Caco-2 (cell line): ENCODE results near the gene GIN1. TPM values are rescaled to one million over a fixed set of nuclear protein-coding genes. Genes with fewer than 3 reads are reported as not detected.
"Not testable (repeated sequence)": the region's sequence is repeated elsewhere in the genome, so short reads cannot be mapped to it uniquely, and the experiment has no call there.

ENCODE experiments used
- BruUV-seq: library from RNA; stranded (reverse); fragments of 400-500 nt; replicated peaks from 2 replicates; lab custom pipeline; 2021; lab: Mats Ljungman, UMichigan
- CTCF ChIA-PET: fragments of 300-600 bp; sonication (Branson Sonifier 250); formaldehyde crosslinking; loops from one replicate; lab custom pipeline; 2022; ENCODE audit warnings: antibody characterized with exemption; lab: Charles Lee
- POLR2A ChIA-PET: fragments of 300-600 bp; sonication (Branson Sonifier 250); formaldehyde crosslinking; loops from one replicate; lab custom pipeline; 2022; ENCODE audit warnings: antibody characterized with exemption; lab: Charles Lee
- DNase-seq, 2 experiments: peaks; one replicate each; pipeline versions ENCODE4 v3.0.0 to v3.0.0-alpha.2; 2020 to 2022
- H3K27me3 ChIP-seq: replicated peaks from 2 replicates; pipeline ENCODE4 v1.6.0; 2011; ENCODE audit warnings: low read length; ENCODE audit not compliant: control insufficient read depth, insufficient read depth
- H3K36me3 ChIP-seq: 2 replicates; pipeline ENCODE4 v1.5.1; 2011; ENCODE audit warnings: low read length; ENCODE audit not compliant: control insufficient read depth, insufficient read depth
- H3K4me1 ChIP-seq: fragments of 250-450 bp; sonication (Bioruptor Pico); 2 replicates; pipeline ENCODE4 v1.5.1; 2020; ENCODE audit warnings: mild to moderate bottlenecking
- H3K4me3 ChIP-seq: 2 replicates; pipeline ENCODE4 v1.5.1; 2011; ENCODE audit warnings: low read depth, mild to moderate bottlenecking, control low read depth, low read length
- H3K9me3 ChIP-seq: fragments of 250-450 bp; sonication (Bioruptor Pico); 2 replicates; pipeline ENCODE4 v1.5.1; 2020; ENCODE audit warnings: mild to moderate bottlenecking, moderate library complexity
- H3K27ac Mint-ChIP-seq: one replicate; pipeline ENCODE4 v1.8.0; 2022; ENCODE audit warnings: mixed read lengths; ENCODE audit not compliant: unreplicated experiment
- H3K27me3 Mint-ChIP-seq: one replicate; pipeline ENCODE4 v1.8.0; 2022; ENCODE audit warnings: mixed read lengths; ENCODE audit not compliant: insufficient read depth, unreplicated experiment
- H3K36me3 Mint-ChIP-seq: one replicate; pipeline ENCODE4 v1.8.0; 2022; ENCODE audit warnings: mild to moderate bottlenecking, mixed read lengths; ENCODE audit not compliant: insufficient read depth, unreplicated experiment
- H3K4me1 Mint-ChIP-seq: one replicate; pipeline ENCODE4 v1.8.0; 2022; ENCODE audit warnings: low read depth, mixed read lengths; ENCODE audit not compliant: unreplicated experiment
- H3K4me3 Mint-ChIP-seq: one replicate; pipeline ENCODE4 v1.8.0; 2022; ENCODE audit warnings: mild to moderate bottlenecking, moderate library complexity, mixed read lengths; ENCODE audit not compliant: unreplicated experiment
- H3K9me3 Mint-ChIP-seq: one replicate; pipeline ENCODE4 v1.8.0; 2022; ENCODE audit warnings: mixed read lengths; ENCODE audit not compliant: unreplicated experiment
- CTCF ChIP-seq, 2 experiments: fragments of 200-600 bp in 1 of 2; IDR thresholded peaks; 1 replicate in 1 of 2; 2 replicates in 1 of 2; pipeline versions ENCODE4 v1.5.1 to v1.8.0; 2011 to 2022; ENCODE audit warnings: antibody characterized with exemption in 1 of 2, control low read depth in 1 of 2, inconsistent platforms in 1 of 2, low read depth in 1 of 2, low read length in 1 of 2, mild to moderate bottlenecking in 1 of 2, moderate library complexity in 1 of 2; ENCODE audit not compliant: insufficient read depth in 1 of 2, severe bottlenecking in 1 of 2, unreplicated experiment in 1 of 2
- intact Hi-C: fragments of 100-400 bp; cut with micrococcal nuclease; formaldehyde crosslinking; loops from one replicate; pipeline ENCODE4 v1.10.0; 2022; ENCODE audit not compliant: unreplicated experiment
- total RNA-seq: library from RNA; stranded (reverse); gene quantifications from 2 replicates; pipeline ENCODE4 v1.2.3, GENCODE V29; 2022

The GIN1 gene
- total RNA-seq, 1 experiment from 2014 or later, result 7.0 TPM

- ChIA-PET POLR2A (no interaction called here), CTCF (no interaction called here)
- no peak overlapping the region for H3K4me3 Mint-ChIP-seq
- H3K27me3 Mint-ChIP-seq, result no peaks in the 10 kb centered on the region
- intact Hi-C loops, result no loop called here
- H3K27me3 ChIP-seq, result no peaks in the 10 kb centered on the region
- H3K9me3 ChIP-seq, result no peaks in the 10 kb centered on the region
- TF ChIP-seq CTCF (IDR thresholded peaks at IDR 0.05; ENCODE audit: insufficient read depth in 1 of 2, low read depth in 1 of 2, low read length in 1 of 2, severe bottlenecking in 1 of 2, unreplicated experiment in 1 of 2), result no peak
- H3K4me3 ChIP-seq, result no peak overlapping the region
- no peak for DNase-seq
- no peaks in the 10 kb centered on the region for H3K4me1 ChIP-seq
- BruUV-seq, result no TSS peak
- H3K36me3 ChIP-seq, result no peaks in the 10 kb centered on the region
- no peak overlapping the region for H3K27ac Mint-ChIP-seq
- no peaks in the 10 kb centered on the region for H3K9me3 Mint-ChIP-seq
- H3K36me3 Mint-ChIP-seq, result no peaks in the 10 kb centered on the region
- no peaks in the 10 kb centered on the region for H3K4me1 Mint-ChIP-seq
Measured at GRCh38 chr5:103151156-103151555, 31.2 kb upstream of the GIN1 start.

- ChIA-PET CTCF (no interaction called here), POLR2A (no interaction called here)
- Mint-ChIP-seq H3K9me3 (no peaks in the 10 kb centered on the region), H3K27ac (no peak overlapping the region), H3K27me3 (no peaks in the 10 kb centered on the region), H3K4me1 (no peaks in the 10 kb centered on the region), H3K4me3 (no peak overlapping the region), H3K36me3 (no peaks in the 10 kb centered on the region)
- no peak for DNase-seq
- Histone ChIP-seq H3K27me3 (no peaks in the 10 kb centered on the region), H3K9me3 (no peaks in the 10 kb centered on the region), H3K4me1 (no peaks in the 10 kb centered on the region), H3K4me3 (no peak overlapping the region), H3K36me3 (no peaks in the 10 kb centered on the region)
- no peak for TF ChIP-seq CTCF (IDR thresholded peaks at IDR 0.05; ENCODE audit: insufficient read depth in 1 of 2, low read depth in 1 of 2, low read length in 1 of 2, severe bottlenecking in 1 of 2, unreplicated experiment in 1 of 2)
- BruUV-seq, result no TSS peak
- intact Hi-C loops, result no loop called here
Measured at GRCh38 chr5:103148213-103148612, 28.3 kb upstream of the GIN1 start.

- ChIA-PET POLR2A (no interaction called here), CTCF (interaction anchor here (0.7 kb wide), 1 partner anchor 80 kb away, joined by 3 read pairs; no protein-coding TSS in a partner anchor)
- BruUV-seq, result no TSS peak
- Mint-ChIP-seq H3K36me3 (peaks cover 8% of the 10 kb centered on the region), H3K4me1 (no peaks in the 10 kb centered on the region), H3K27ac (no peak overlapping the region), H3K9me3 (no peaks in the 10 kb centered on the region), H3K27me3 (no peaks in the 10 kb centered on the region), H3K4me3 (no peak overlapping the region)
- H3K4me3 ChIP-seq, result no peak overlapping the region
- H3K9me3 ChIP-seq, result no peaks in the 10 kb centered on the region
- H3K27me3 ChIP-seq, result no peaks in the 10 kb centered on the region
- intact Hi-C loops, result no loop called here
- DNase-seq, result no peak
- no peak for TF ChIP-seq CTCF (IDR thresholded peaks at IDR 0.05; ENCODE audit: insufficient read depth in 1 of 2, low read depth in 1 of 2, low read length in 1 of 2, severe bottlenecking in 1 of 2, unreplicated experiment in 1 of 2)
- H3K4me1 ChIP-seq, result no peaks in the 10 kb centered on the region
- no peaks in the 10 kb centered on the region for H3K36me3 ChIP-seq
Measured at GRCh38 chr5:103145196-103145595, 25.3 kb upstream of the GIN1 start.

GRCh38 chr5:103142132-103142531 lies 22.2 kb upstream of the GIN1 start:
- DNase-seq, H3K4me1 Mint-ChIP-seq, H3K9me3 ChIP-seq, H3K9me3 Mint-ChIP-seq, H3K27me3 Mint-ChIP-seq, H3K4me3 ChIP-seq, H3K27me3 ChIP-seq, POLR2A ChIA-PET, intact Hi-C loops, H3K4me3 Mint-ChIP-seq, H3K36me3 ChIP-seq, BruUV-seq, H3K27ac Mint-ChIP-seq, CTCF ChIA-PET: not testable (repeated sequence)
- peaks cover 18% of the 10 kb centered on the region for H3K36me3 Mint-ChIP-seq
- peaks cover 22% of the 10 kb centered on the region for H3K4me1 ChIP-seq
